GM21423 (cell line): Measurements from ENCODE around the gene GRIK4.

Experiments used
- ATAC-seq: cut with Tn5 transposase; IDR thresholded peaks from one replicate; pipeline ENCODE4 v1.9.1; 2021; ENCODE audit warnings: mild to moderate bottlenecking, moderate library complexity; ENCODE audit not compliant: unreplicated experiment

GRIK4 gene

DNA sequence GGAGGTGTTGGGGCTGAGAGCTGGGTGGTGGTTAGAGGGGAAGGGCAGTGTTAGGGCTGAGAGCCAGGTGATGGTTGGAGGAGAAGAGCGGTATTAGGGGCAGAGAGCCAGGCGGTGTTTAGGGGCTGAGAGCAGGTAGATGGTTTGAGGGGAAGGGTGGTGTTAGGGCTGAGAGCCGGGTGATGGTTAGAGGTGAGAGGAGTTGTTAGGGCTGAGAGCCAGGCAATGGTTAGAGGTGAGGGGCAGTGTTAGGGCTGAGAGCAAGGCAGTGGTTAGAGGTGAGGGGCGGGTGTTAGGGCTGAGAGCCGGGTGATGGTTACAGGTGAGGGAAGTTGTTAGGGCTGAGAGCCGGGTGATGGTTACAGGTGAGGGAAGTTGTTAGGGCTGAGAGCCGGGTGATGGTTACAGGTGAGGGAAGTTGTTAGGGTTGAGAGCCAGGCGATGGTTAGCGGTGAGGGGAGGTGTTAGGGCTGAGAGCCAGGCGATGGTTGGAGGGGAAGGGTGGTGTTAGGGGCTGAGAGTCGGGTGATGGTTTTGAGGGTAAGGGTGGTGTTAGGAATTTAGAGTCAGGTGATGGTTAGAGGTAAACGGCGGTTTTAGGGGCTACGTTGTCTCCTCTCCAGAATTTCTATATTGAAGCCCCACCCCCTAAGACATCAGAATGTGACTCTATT, 282.4 kb downstream of the GRIK4 start:
- ATAC-seq = no peak

- ATAC-seq = no peak
These were observed 283.2 kb downstream of the GRIK4 start for GRCh38 chr11:120794748-120795147.

DNA sequence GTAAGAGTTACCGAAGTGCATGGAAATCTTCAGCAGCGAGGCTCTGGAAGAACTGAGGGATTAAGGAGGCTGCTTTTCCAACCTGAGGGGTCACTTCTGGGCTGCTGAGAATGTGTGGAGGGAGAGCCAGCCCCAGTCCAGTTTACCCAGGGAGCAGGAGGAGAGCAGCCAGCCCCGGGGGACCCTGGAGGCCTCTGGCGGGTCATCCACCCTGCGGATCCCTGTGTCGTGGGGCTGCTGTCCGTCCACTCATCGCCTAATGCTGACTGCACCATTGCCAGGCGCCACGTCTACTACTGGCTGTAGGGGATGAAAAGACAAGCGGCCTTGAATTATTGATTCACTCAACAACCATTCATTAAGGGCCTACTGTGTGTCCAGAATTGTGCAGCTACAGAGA, 283.6 kb downstream of the GRIK4 start:
- no peak for ATAC-seq

DNA sequence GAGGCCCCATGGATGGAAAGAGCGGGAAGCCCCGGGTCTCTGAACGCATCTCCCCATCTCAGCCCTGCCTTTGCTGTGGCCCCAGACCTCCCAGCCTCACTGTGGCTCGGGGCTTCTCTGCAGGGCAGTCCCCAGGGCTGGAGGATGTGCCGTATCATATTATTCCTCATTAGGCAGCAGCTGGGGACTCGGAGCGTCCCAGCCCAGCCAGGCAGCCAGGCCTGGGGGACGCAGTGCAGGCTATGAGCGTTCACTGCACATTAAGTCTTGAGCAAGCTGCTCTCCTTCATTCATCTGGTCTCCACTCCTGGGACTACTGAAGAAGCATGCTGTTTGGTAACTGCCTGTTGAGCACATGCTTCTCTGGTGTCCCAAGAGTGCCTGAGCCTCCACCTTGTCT, 285.6 kb downstream of the GRIK4 start:
- ATAC-seq = no peak

DNA sequence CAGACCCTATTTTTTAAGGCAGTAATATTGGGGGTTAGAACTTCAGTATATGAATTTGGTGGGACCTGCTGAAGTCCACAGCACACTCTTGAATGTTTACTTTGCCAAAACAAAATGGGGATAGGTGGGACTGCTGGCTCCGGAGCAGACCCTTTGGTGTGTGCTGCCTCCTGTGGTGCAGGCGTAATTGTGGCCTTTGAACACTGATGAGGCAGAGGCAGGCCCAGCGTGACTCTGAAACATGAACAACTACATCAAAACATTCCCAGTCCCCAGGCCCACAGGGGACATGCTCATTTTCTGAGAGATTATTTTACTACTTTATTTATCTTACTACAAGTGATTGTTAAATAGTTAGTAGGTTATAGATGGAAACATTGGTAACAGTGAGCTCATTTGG, 287.3 kb downstream of the GRIK4 start:
- ATAC-seq = no peak

DNA sequence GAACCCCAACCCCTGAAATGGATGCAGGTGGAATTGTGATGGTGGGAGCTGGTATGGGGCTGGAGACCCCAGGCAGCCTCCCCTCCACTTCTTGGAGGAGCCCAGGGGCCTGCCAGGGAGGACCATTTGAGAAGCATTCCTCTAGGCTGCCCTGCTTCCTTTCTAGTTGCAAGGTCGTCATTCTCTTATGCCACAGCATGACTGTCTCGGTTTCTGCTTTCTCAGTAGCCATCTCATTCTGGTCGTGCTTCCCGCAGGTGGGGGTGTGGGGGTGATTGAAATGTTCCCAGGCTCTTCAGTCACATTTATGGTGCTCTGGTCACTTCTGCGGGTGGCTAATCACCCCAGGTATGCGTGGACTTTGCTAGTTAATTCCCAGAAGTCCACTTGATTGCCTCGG, 288.7 kb downstream of the GRIK4 start:
- no peak for ATAC-seq

DNA sequence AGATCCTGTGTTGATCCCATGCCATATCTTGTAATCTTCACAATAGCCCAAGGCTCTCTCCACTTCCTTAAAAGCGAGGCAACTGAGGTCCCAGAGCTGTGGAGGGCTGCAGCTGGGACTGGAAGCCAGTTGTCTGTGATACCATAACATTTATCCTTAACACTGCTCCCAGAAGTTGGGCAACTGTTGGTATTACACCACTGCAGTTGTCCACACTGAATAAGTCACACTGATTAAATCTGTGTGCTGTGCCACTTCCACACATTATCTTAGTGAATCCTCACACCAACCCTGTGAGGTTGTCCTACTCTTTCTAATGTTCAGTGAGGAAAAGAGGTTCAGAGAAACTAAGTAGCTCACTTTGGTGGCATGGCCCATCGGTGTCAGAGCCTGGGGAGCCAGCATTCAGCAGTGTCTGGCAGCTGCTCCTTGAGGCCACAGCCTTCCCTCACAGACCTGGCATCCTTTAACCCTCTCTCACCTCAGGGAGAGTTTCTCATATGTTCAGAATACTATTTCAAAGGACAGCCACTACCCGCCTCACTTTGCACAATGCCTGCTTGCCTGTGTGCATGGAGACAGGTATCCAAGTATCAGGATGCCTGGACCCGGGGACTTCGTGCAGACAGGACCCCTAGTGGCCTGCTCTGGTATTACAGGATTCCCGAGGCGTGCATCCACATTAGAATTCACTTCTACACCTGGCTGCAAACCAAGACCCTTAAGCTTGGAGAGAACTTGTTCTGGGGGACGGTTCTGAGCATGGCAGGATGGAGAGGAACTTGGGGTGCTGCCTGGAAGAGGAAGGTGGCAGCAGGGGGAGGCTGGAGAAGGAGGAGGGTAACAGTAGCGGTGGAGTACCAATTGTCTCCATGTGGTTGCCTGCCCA, 290.5 kb downstream of the GRIK4 start:
- no peak for ATAC-seq

- ATAC-seq = no peak
These were observed 294.5 kb downstream of the GRIK4 start for GRCh38 chr11:120805960-120806555.

DNA sequence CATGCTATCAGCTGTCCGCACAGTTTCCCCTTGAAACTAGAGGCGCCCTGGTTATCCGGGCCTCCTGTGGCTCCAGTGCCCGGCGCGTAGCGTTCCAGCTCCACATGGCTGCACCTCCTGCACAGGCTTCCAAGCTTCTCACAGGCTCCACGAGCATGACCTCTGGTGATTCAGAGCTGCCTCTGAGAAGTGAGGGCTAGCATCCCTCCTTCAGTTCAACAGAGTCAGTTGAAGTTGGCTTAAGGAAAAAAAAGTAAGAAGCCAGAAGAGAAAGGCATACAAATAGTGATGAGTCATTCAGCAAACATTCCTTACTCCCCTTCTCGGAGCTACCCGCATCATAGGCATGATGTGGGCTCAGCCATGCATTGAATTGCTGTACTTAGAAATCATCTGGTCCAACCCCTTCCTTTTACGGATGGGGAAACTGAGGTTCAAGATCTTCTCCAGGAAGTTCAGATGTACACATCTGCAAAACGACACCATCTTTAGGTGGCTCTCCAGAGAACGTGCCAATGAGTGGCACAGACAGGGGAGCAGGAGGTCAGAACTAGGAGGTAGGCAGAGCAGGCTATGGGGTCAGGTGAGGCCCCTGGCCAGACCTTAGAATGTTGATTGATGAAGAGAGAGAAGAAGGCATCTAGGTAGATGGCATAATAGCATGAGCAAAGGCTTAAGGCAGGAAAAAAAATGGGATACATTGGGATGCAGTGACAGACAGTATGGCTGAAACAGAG, 296.0 kb downstream of the GRIK4 start:
- no peak for ATAC-seq

- no peak for ATAC-seq
These were observed 297.1 kb downstream of the GRIK4 start for GRCh38 chr11:120808616-120809050.

DNA sequence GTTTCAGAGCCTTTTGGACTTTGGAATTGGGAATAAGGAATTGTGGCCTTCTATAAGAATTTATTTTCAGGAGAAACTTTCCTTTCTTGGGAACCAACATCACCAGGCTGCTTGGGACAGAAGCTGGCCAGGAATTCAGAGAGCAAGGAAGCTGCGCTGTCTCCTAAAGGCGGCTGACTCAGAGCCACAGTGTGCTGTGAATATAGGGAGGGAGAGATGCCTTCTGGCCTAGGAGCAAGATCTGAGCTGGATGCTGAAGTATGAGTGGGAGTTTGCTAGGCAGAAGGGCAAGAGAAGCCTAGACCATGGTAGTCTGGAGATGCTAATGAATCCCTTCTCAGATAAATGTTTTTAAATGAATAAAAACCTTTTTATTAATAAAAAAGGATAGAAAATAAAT, 298.7 kb downstream of the GRIK4 start:
- ATAC-seq = no peak

DNA sequence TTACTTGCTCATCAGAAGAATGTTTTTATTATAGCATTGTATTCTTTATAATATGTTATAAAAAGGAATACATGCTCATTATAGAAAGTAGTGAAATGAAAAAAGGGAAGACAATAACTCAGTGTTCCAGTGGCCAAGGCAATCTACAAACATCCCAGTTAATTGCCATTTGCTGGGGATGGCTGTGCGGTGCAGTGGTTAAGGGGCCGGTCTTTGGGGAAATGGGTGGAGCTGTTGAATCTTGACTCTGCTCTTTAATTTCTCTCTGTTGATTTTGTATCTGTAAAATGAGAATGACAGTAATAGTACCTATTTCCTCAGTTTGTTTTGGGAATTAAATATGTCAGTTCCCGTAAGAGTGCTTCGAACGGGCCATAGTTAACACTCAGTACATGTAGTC, 299.7 kb downstream of the GRIK4 start:
- no peak for ATAC-seq

GRCh38 chr11:120811731-120812130, 300.2 kb downstream of the GRIK4 start:
- ATAC-seq = no peak

DNA sequence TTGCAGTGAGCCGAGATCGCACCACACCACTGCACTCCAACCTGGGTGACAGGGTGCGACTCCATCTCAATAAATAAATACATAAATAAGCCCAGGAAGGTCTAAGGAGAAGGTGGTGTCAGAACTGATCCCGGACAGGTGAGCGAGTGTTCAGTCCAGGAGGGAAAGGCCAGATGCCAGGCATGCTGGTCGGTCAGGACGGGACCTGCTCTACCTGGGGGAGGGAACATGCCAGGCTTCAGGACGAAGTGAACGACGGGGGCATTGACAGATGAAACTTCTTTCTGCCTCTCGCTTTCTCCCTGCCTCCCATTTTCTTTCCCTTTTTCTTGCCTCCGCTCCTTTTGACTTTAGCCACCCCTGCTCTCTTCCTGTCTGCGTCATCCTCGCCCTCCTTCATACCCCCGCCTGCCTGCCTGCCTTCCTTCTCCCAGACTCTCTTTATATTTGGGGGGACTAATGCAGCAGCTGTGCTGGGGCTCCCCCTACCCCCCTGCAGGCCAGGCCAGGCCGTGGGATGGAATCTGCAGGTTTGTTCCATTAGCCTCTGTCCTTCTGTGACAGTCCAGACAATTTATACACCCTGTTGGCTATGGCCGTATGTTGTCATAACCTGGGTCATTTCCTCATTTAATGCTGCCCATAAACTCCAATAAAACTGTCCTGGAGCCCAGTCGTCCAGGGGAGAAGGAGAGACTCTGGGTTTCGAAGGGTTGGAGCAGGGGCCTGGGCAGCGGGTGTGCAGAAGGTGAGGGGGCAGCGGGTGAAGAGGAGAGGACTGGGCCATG, 303.2 kb downstream of the GRIK4 start:
- ATAC-seq = no peak

GRCh38 chr11:120815319-120816100, 304.0 kb downstream of the GRIK4 start:
- ATAC-seq = no peak

GRCh38 chr11:120816176-120816575, 304.6 kb downstream of the GRIK4 start:
- ATAC-seq = no peak

GRCh38 chr11:120816711-120817110, 305.2 kb downstream of the GRIK4 start:
- ATAC-seq = no peak

GRCh38 chr11:120817158-120817557, 305.6 kb downstream of the GRIK4 start:
- no peak for ATAC-seq

DNA sequence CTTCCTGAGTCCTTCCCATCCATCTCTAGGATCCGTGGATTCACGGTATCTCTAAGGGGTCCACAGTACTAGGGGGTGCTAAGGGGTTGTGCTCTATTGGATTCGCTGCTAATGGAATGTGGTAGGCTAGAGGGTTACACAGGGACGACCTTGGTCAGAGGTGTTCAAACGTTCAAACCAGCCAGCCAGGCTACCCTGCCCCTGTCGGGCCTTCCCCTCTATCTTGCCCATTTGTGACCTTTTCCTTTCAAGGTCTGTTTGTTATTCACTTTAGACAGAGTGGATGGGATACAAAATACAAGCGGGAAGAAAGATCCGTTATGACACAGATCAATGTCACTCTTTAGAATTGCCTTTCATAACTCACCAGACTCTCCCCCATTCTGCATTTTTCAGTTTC, 306.5 kb downstream of the GRIK4 start:
- no peak for ATAC-seq

DNA sequence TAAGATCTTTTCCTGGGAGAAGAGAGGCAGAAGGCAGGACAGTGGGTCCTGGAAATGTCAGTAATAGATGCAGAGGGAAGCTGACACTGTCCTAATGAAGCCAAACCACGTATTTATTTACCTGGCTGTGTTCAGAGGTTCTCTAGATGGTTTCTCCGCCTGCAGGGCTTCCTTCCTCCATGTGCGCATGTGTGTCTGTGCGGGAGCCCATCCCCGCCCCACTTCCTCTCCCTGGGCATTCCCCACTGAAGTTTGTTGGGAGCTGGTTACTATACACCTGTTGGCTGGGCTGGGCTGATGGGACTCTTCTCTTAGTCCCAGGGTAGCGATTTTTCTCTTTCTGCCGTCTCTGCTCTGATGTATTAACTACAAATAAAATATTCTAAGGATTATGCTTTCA, 307.5 kb downstream of the GRIK4 start:
- ATAC-seq = no peak
